ENCODE data around the gene KCNAB1. TPM values are rescaled to one million over a fixed set of nuclear protein-coding genes. Genes with fewer than 3 reads are reported as not detected.
A peak's percentile ranks its signal among the peaks of the same experiment; 100 is the strongest.

KCNAB1 gene
- total and polyA plus RNA-seq, 12 donors, result 1.4 to 5.0 (median 2.5) TPM

- peaks cover 0 to 67% (median 6%) of the 10 kb centered on the region in 9 donors for H3K36me3 ChIP-seq
- no peak for DNase-seq
- WGBS, 2 donors, result 50 to 57% methylated on average over 4 of the region's 4 CpGs
- no peaks in the 10 kb centered on the region for H3K27me3 ChIP-seq
- peaks cover 0 to 81% (median 76%) of the 10 kb centered on the region in 9 donors for H3K4me1 ChIP-seq
- TF ChIP-seq CTCF (IDR thresholded peaks at IDR 0.05), result no peak
- H3K9me3 ChIP-seq, result no peaks in the 10 kb centered on the region
- intact Hi-C loops (cut with DNase I), result loop anchor here in 7 of 10 donors (5.0 to 10.0 kb wide), 8 partner anchors 121 to 593 kb away; partner anchors contain the start of gene TIPARP (in 2 of the 7)
- peak overlapping the region in 9 of 10 donors; percentile 5 to 91 (median 42) for H3K27ac ChIP-seq
- ATAC-seq, result no peak
- no peak overlapping the region for H3K4me3 ChIP-seq
These were observed 431.4 kb downstream of the KCNAB1 start for GRCh38 chr3:156551746-156552145.

GRCh38 chr3:156552973-156553372, 432.6 kb downstream of the KCNAB1 start:
- peaks cover 0 to 55% (median 6%) of the 10 kb centered on the region in 9 donors for H3K36me3 ChIP-seq
- intact Hi-C loops (cut with DNase I), result loop anchor here in 7 of 10 donors (5.0 to 10.0 kb wide), 8 partner anchors 119 to 592 kb away; partner anchors contain the start of gene TIPARP (in 2 of the 7)

GRCh38 chr3:156553705-156554356, 433.5 kb downstream of the KCNAB1 start:
- ATAC-seq (peak in 2 of 8 donors; percentile 25 to 26), DNase-seq (no peak)
- 22 to 23% methylated on average over 11 of the region's 11 CpGs for WGBS, 2 donors
- H3K36me3 ChIP-seq, result peaks cover 0 to 46% (median 6%) of the 10 kb centered on the region in 9 donors
- H3K4me3 ChIP-seq, result peak overlapping the region; percentile 63 to 96 (median 80)
- no peaks in the 10 kb centered on the region for H3K9me3 ChIP-seq
- peaks cover 0 to 70% (median 58%) of the 10 kb centered on the region in 9 donors for H3K4me1 ChIP-seq
- no peak for TF ChIP-seq CTCF (IDR thresholded peaks at IDR 0.05)
- H3K27me3 ChIP-seq, result no peaks in the 10 kb centered on the region
- intact Hi-C loops (cut with DNase I), result loop anchor here in 7 of 10 donors (5.0 to 10.0 kb wide), 8 partner anchors 118 to 591 kb away; partner anchors contain the start of gene TIPARP (in 2 of the 7)
- H3K27ac ChIP-seq, result peak overlapping the region; percentile 76 to 97 (median 92)

More at GRCh38 chr3:156552973-156553372, 432.6 kb downstream of the KCNAB1 start:
- DNase-seq, result no peak
- no peak for ATAC-seq
- H3K27me3 ChIP-seq, result no peaks in the 10 kb centered on the region
- peak overlapping the region in 3 of 10 donors; percentile 2 to 91 (median 6) for H3K27ac ChIP-seq
- peaks cover 0 to 75% (median 65%) of the 10 kb centered on the region in 9 donors for H3K4me1 ChIP-seq
- peak overlapping the region in 6 of 10 donors; percentile 79 to 96 (median 86) for H3K4me3 ChIP-seq
- H3K9me3 ChIP-seq, result no peaks in the 10 kb centered on the region
- TF ChIP-seq CTCF (IDR thresholded peaks at IDR 0.05), result no peak
- 62 to 71% methylated on average over 2 of the region's 2 CpGs for WGBS, 2 donors

DNA sequence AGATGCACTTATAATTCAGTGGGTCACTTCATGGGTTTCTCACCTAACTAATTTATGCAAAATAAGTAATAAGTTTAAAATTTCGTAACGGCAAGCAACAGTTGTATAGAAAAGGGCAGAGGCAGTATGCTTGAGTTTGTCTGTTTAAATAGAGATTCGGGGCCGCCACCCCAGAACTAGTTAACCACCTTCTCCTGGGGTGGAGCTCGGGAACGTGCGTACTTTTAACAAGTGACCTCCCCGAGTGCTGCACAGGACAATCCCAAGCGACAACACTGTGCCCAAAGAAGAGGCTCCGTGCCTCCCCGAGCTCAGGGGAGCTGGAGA, 434.1 kb downstream of the KCNAB1 start:
- no peak for TF ChIP-seq CTCF (IDR thresholded peaks at IDR 0.05)
- Histone ChIP-seq H3K36me3 (peaks cover 0 to 40% (median 6%) of the 10 kb centered on the region in 9 donors), H3K9me3 (no peaks in the 10 kb centered on the region), H3K4me3 (peak overlapping the region; percentile 63 to 96 (median 80)), H3K27me3 (no peaks in the 10 kb centered on the region), H3K4me1 (peaks cover 0 to 70% (median 51%) of the 10 kb centered on the region in 9 donors), H3K27ac (peak overlapping the region; percentile 76 to 97 (median 92))
- intact Hi-C loops (cut with DNase I), result loop anchor here in 7 of 10 donors (5.0 to 10.0 kb wide), 8 partner anchors 118 to 590 kb away; partner anchors contain the start of gene TIPARP (in 2 of the 7)
- peak in 1 of 8 donors; percentile 36 for ATAC-seq
- no peak for DNase-seq
- 0% methylated on average over 11 of the region's 11 CpGs for WGBS, 2 donors
